Hepatocyte (in vitro differentiated cells): ENCODE measurements around the gene SLC34A2.

Experiments
- CTCF ChIP-seq: fragments of 200-600 bp; sonication (generic); IDR thresholded peaks from 2 replicates; pipeline ENCODE4 v1.5.1; 2016; ENCODE audit warnings: antibody characterized with exemption, mild to moderate bottlenecking; ENCODE audit not compliant: poor library complexity
- EZH2phosphoT487 ChIP-seq: fragments of 200-600 bp; sonication (generic); IDR thresholded peaks from one replicate; pipeline ENCODE4 v1.6.1; 2018; ENCODE audit warnings: antibody characterized with exemption, mild to moderate bottlenecking, low read depth, moderate library complexity; ENCODE audit not compliant: unreplicated experiment, severe bottlenecking

GRCh38 chr4:25654971-25655963 lies at the start of gene SLC34A2:
- TF ChIP-seq EZH2phosphoT487, result no peak
- TF ChIP-seq CTCF, result no peak
